Lung (tissue), 12 donors: ENCODE measurements around the gene ARID1B. TPM values are rescaled to one million over a fixed set of nuclear protein-coding genes. Genes with fewer than 3 reads are reported as not detected.

Experiments
- ATAC-seq: fragments of 200-7000 bp; cut with Tn5 transposase; one replicate; pipeline ENCODE4 v1.9.1; 2020; ENCODE audit warnings: moderate number of reproducible peaks; ENCODE audit not compliant: insufficient read depth, low FRiP score
- DNase-seq, 3 donors: peaks; one replicate each; pipeline ENCODE4 v3.0.0-alpha.2; 2013 to 2017
- H3K27ac ChIP-seq, 2 donors: one replicate each; pipeline ENCODE4 v1.5.1; 2013; ENCODE audit warnings: mild to moderate bottlenecking in 2 of 2, moderate library complexity in 2 of 2, control low read depth in 1 of 2, inconsistent platforms in 1 of 2, low read depth in 1 of 2, low read length in 1 of 2
- H3K27me3 ChIP-seq, 3 donors: one replicate each; pipeline ENCODE4 v1.5.1; 2013; ENCODE audit warnings: low read length in 2 of 3; ENCODE audit not compliant: control insufficient read depth in 3 of 3, insufficient read depth in 3 of 3
- H3K36me3 ChIP-seq, 4 donors: one replicate each; pipeline ENCODE4 v1.5.1; 2013; ENCODE audit warnings: low read length in 4 of 4, mild to moderate bottlenecking in 1 of 4, moderate library complexity in 1 of 4; ENCODE audit not compliant: control insufficient read depth in 4 of 4, insufficient read depth in 4 of 4
- H3K4me1 ChIP-seq, 5 donors: one replicate each; pipeline ENCODE4 v1.5.1; 2013; ENCODE audit warnings: low read length in 5 of 5, mild to moderate bottlenecking in 2 of 5, moderate library complexity in 1 of 5; ENCODE audit not compliant: control insufficient read depth in 5 of 5, insufficient read depth in 5 of 5
- H3K4me3 ChIP-seq: one replicate; pipeline ENCODE4 v1.5.1; 2013; ENCODE audit warnings: mild to moderate bottlenecking, control low read depth, moderate library complexity
- H3K9ac ChIP-seq, 2 donors: one replicate each; pipeline ENCODE4 v1.5.1; 2013; ENCODE audit warnings: low read length in 2 of 2, control low read depth in 1 of 2; ENCODE audit not compliant: insufficient read depth in 1 of 2
- H3K9me3 ChIP-seq, 4 donors: one replicate each; pipeline ENCODE4 v1.5.1; 2013; ENCODE audit warnings: low read length in 3 of 4, mild to moderate bottlenecking in 1 of 4, moderate library complexity in 1 of 4; ENCODE audit not compliant: control insufficient read depth in 4 of 4, insufficient read depth in 3 of 4
- CTCF ChIP-seq: IDR thresholded peaks from 2 replicates; pipeline ENCODE4 v1.5.1; 2012; ENCODE audit warnings: mild to moderate bottlenecking; ENCODE audit errors: control extremely low read depth, extremely low read depth
- WGBS, 2 donors: extraction: QIAGEN DNeasy Blood & Tissue Kit; methylation state at CpG; one replicate each; pipeline ENCODE4 v1.1.7; 2013; 5-methylcytosine and 5-hydroxymethylcytosine counted together
- polyA plus RNA-seq, 2 donors: library from polyadenylated mRNA; stranded (reverse); fragments of 200-250 nt; gene quantifications; one replicate each; pipeline ENCODE4 v1.2.1, GENCODE V29; 2013
- total RNA-seq, 2 donors: library from RNA; depleted of rRNA in 1 of 2; stranded (reverse); fragments of >200 nt in 1 of 2; gene quantifications; one replicate each; pipeline ENCODE4 v1.2.1, GENCODE V29; 2014 to 2021
- donor health status: control.
- donor health status: control.
- donor health status: Bipolar disorder and iron deficiency.
- donor health status: healthy.
- donor health status: DM: yes; HTN: yes; CAD: no.

The ARID1B gene
- total and polyA plus RNA-seq, 4 donors = 10.5 to 239 (median 50.9) TPM

- Histone ChIP-seq H3K9me3 (no peaks in the 10 kb centered on the region), H3K36me3 (peaks cover 0 to 3% (median 1%) of the 10 kb centered on the region in 4 donors), H3K27me3 (no peaks in the 10 kb centered on the region), H3K9ac (no peak overlapping the region), H3K4me3 (no peak overlapping the region), H3K27ac (no peak overlapping the region), H3K4me1 (peaks cover 4 to 16% (median 5%) of the 10 kb centered on the region in 5 donors)
- no peak for TF ChIP-seq CTCF
- no peak for DNase-seq
- ATAC-seq = no peak
- 66 to 67% methylated on average over 11 of the region's 11 CpGs for WGBS, 2 donors
Observed at GRCh38 chr6:156916130-156916801, 139.1 kb downstream of the ARID1B start.

DNA sequence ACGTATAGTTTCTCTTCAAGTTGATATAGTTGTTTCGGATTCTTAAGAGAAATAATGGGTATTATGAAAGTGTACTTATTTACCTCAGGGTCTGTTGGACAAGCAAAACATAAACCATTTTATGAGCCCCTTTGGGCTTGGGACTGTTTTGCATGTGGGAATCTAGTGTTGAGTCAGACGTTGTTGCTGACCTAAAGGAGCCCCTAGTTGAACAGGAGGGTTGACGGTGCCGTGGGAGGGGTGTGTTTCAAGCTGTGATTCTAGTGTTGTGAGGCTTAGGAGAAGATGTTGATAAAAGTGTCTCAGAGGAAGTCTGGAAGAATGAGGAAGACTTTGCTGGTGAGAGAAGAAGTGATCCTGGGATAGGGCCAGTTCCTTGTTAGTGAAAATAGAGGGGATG is 140.0 kb downstream of the ARID1B start:
- WGBS, 2 donors = 80 to 82% methylated on average over 5 of the region's 5 CpGs
- DNase-seq = no peak
- no peaks in the 10 kb centered on the region for H3K27me3 ChIP-seq
- no peak overlapping the region for H3K4me3 ChIP-seq
- no peak for TF ChIP-seq CTCF
- no peak overlapping the region for H3K27ac ChIP-seq
- ATAC-seq = no peak
- no peak overlapping the region for H3K9ac ChIP-seq
- no peaks in the 10 kb centered on the region for H3K9me3 ChIP-seq
- peaks cover 4 to 14% (median 5%) of the 10 kb centered on the region in 5 donors for H3K4me1 ChIP-seq
- H3K36me3 ChIP-seq = peaks cover 0 to 3% (median 1%) of the 10 kb centered on the region in 4 donors

DNA sequence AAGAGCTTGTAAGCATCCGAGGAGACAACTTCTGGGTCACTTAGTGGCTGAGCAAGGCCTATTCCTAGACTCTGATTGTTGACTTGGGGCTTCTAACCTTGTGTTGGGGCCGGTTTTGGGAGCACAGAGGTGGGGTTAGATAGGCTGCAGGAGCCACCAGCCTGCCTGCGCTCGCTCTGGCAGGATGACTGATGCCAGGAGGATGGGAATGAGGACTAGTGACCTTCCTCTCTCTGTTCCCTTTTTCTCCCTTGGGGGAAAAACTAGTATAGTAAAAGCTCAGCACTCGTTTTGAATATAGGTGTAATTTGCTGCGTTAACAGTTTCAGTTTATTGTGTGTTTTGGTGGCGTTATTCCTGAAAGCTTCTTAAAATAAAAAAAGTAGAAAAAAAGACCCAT is 141.5 kb downstream of the ARID1B start:
- peaks cover 0 to 4% (median 2%) of the 10 kb centered on the region in 4 donors for H3K36me3 ChIP-seq
- no peak for DNase-seq
- no peaks in the 10 kb centered on the region for H3K9me3 ChIP-seq
- H3K9ac ChIP-seq = no peak overlapping the region
- no peak for ATAC-seq
- TF ChIP-seq CTCF = no peak
- H3K27me3 ChIP-seq = no peaks in the 10 kb centered on the region
- H3K4me3 ChIP-seq = no peak overlapping the region
- peaks cover 0 to 10% (median 5%) of the 10 kb centered on the region in 5 donors for H3K4me1 ChIP-seq
- H3K27ac ChIP-seq = no peak overlapping the region
- whole genome bisulfite sequencing, 2 donors = 76 to 83% methylated on average over 7 of the region's 7 CpGs
